Frontal cortex (tissue), 4 donors: ENCODE data around the gene TBXAS1. TPM values are rescaled to one million over a fixed set of nuclear protein-coding genes. Genes with fewer than 3 reads are reported as not detected.

Experiments used
- DNase-seq, 2 donors: peaks; one replicate each; pipeline ENCODE4 v3.0.0; 2012; ENCODE audit warnings: low spot score in 2 of 2
- FAIRE-seq: peaks from 2 replicates; lab custom pipeline; 2012; peaks lifted over from hg19 to GRCh38; lab: Jason Lieb, UNC
- total RNA-seq: library from RNA; depleted of rRNA; stranded (reverse); fragments of >200 nt; gene quantifications from one replicate; pipeline ENCODE4 v1.2.3, GENCODE V29; 2014
- donor health status: control.
- donor health status: control.
- donor health status: control.

Gene TBXAS1
- total RNA-seq, 1 donor from 2014 or later: 2.9 TPM

- FAIRE-seq (no peak), DNase-seq (no peak)
Observed at GRCh38 chr7:139852482-139852845, 23.4 kb downstream of the TBXAS1 start.

DNA sequence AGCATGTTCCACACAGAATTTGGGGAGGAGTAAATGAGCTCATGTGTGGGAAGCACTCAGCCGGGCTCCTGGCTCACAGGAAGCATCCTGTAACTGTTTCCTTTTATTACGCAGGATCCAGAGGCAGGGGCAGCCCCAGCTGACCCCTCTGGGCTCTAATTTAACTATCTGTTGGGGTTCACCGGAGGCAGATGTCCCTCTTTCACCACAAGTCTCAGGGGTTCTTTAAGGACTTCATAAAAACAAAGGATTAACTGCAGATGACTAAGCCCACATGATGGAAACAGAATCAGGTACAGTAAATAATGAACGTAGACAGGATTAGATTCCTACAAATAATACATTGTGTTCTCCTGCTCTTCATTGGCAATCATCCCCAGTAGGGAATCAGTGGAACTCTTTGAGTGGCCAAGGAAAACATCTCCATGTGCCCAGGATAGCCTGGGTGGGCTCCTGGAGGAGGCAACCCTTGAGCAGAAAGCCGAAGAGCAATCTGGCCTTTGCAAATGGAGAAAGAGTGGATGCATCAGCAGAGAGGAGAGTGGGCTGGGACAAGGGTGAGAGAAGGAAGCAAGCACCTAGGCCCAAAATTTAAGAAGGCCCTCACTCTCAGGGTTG, 24.6 kb downstream of the TBXAS1 start:
- FAIRE-seq (no peak), DNase-seq (no peak)

DNA sequence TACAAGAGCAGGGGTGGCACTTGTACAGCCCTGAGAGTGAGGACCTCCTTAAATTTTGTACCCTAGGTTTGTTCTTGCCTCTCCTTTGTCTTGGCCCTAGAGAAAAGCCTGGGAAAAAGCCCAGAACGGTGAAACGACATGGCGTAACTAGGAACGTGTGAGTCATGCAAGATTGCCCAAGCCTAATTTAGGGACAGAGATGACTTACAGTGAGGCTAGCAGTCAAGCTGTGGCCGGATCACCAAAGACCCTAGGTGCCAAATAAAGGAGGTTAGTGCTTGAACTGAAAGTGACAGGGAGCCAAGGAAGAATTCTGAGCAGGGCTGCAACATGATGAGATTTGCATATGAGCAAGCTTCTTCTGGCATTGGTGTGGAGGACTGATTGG, 25.1 kb downstream of the TBXAS1 start:
- no peak for FAIRE-seq
- no peak for DNase-seq

DNA sequence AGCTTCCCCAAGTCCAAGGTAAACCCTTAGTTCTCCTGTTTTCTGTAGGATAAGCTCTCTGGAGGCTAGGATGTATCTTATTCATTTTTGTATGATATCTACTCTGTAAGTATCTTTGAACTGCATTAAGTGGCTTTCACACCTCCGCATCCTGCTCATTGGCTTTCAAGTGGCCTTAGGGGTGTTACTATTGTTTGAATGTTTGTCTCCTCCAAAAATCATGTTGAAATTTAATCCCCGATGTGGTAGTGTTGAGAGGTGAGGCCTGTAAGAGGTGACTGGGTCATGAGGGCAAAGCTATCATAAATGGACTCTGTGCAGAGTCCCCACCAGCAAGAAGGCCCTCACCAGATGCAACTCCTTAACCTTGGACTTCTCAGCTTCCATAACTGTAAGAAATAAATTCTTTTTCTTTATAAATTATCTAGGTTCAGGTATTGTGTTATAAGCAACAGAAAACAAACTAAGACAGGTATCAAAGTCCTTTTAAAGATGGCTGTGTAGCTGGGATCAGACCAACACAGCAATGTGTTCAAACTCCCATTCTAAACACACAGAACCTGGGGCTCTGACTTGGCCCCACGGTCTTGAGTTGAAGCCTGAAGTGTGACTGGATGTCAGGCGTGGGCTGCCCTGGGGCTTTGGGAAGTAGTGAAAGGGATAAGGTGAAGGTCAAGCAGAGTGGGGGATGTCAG, 25.9 kb downstream of the TBXAS1 start:
- FAIRE-seq: no peak
- no peak for DNase-seq

GRCh38 chr7:139855498-139856270, 26.6 kb downstream of the TBXAS1 start:
- no peak for DNase-seq
- FAIRE-seq: no peak

GRCh38 chr7:139857791-139858190, 28.7 kb downstream of the TBXAS1 start:
- FAIRE-seq: no peak

DNA sequence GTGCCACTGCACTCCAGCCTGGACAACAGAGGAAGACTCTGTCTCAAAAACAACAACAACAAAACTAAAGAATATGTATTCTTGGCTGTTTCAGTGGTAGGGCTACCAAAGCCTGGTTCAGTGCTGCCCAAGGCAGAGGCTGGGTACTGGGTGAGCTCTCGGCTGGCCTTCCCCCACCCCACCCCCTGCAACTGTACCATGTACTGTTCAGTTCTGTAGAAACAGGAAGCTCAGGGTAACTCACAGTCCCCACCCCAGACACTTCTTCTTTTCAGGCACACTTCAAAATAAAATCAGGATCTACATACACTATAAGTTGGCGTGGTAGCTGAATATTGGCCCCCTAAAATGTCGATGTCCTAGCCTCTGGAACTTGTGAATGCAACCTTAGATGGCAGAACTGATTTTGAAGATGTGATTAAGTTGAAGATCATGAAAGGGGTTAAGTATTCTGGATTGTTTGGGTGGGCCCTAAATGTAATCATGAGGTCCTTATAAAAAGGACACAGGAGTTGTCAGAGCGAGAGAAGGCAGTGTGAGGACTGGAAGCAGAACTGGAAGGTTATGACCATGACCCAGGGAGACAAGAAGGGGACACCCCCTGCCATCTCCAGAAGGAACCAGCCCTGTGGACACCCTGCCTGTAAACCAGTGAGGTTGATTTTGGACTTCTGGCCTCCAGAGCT, 31.2 kb downstream of the TBXAS1 start:
- FAIRE-seq (no peak), DNase-seq (no peak)

More at GRCh38 chr7:139857791-139858190, 28.7 kb downstream of the TBXAS1 start:
- no peak for DNase-seq

- no peak for DNase-seq
- no peak for FAIRE-seq
Observed at GRCh38 chr7:139861803-139862202, 32.7 kb downstream of the TBXAS1 start.

DNA sequence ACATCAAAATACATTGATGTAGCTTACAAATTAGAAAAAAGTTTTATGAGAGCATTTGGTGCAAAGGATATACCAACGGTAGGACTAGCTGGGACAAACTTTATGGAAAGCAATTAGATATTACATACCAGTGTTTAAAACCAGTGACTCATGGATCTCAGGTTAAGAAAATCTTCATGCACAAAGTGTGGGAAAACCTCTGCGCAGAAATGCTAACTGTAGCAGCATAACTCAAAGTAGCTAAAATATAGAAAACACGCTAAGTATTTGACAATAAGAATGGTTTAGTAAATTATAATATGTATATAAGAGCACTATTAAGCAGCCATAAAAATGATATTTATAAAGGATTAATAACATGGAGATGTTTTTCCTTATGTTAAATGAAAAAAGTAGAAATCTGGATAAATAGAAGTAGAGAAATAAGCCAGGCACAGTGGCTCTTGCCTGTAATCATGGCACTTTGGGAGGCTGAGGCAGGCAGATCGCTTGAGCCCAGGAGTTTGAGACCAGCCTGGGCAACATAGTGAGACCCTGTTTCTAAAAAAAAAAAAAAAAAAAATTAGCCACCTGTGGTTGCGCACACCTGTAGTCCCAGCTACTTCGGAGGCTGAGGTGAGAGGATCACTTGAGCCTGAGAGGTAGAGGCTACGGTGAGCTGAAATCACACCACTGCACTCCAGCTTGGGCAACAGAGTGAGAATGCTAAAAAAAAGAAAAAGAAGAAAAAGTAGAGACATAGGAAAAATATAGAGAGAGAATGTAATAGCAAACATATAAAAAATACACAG, 37.2 kb downstream of the TBXAS1 start:
- no peak for FAIRE-seq
- DNase-seq: no peak

GRCh38 chr7:139867847-139868246, 38.8 kb downstream of the TBXAS1 start:
- DNase-seq (no peak), FAIRE-seq (no peak)

- DNase-seq (no peak), FAIRE-seq (no peak)
Observed at GRCh38 chr7:139869886-139870285, 40.8 kb downstream of the TBXAS1 start.

DNA sequence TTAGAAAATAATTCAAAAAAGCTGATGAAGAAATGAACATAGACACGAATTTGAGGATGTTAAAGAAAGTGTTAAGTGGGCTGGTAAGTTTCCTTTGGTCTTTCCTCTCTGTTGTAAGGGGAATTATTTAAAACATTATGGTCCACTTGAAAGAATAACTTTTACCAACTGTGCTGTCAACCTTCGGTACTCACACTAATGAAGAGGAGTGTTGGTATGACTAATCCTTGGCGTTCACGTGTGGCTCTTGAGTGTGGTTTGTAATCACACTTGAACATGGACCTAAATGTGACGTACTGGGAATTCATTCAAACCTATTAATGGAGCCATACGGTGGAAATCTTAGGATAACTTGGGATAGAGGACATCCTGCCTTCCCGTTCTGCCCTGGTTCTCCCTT, 41.3 kb downstream of the TBXAS1 start:
- no peak for FAIRE-seq
- no peak for DNase-seq

DNA sequence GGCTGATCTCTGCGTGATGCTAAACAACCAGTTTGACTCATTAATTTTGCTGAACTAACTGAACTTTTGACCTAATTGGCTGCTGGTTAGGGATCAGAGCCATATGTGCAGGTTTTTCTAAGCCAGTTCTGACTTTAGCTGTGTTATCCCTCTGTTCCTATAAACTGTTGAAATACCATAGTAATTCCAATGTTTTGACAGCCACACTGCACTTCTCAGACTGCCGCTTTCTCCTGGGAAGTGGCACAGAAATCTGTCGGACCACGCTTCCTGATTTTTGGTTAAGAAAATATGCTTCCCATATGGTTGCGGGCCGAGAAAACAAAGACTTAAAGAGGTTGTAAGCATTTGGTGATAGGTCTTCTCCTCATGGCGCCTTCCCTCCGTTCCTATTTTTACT, 42.3 kb downstream of the TBXAS1 start:
- FAIRE-seq: no peak
- DNase-seq: no peak

DNA sequence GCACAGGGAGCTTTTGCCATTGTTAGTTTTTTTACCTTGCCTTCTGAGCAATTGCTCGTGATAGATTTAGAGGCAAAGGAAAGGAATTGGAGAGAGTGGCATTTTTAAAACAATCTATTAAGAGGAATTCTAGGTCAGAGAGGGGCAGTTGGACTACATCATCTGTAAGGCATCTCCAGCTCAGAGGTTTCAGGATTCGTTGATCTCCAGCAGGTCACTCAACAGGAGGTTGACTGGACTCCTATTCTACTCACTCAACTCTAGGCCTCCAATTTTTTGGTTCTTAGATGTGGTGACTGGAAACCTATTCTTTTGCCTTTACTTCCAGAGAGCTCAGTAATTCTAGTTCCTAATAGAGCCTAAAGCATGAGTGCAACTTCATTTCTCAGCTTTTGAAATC, 42.8 kb downstream of the TBXAS1 start:
- FAIRE-seq (no peak), DNase-seq (no peak)

GRCh38 chr7:139873593-139874301, 44.7 kb downstream of the TBXAS1 start:
- FAIRE-seq: no peak
- DNase-seq: no peak

GRCh38 chr7:139874302-139874629, 45.2 kb downstream of the TBXAS1 start:
- DNase-seq (no peak), FAIRE-seq (no peak)

- no peak for FAIRE-seq
Observed at GRCh38 chr7:139875821-139876241, 46.8 kb downstream of the TBXAS1 start.

DNA sequence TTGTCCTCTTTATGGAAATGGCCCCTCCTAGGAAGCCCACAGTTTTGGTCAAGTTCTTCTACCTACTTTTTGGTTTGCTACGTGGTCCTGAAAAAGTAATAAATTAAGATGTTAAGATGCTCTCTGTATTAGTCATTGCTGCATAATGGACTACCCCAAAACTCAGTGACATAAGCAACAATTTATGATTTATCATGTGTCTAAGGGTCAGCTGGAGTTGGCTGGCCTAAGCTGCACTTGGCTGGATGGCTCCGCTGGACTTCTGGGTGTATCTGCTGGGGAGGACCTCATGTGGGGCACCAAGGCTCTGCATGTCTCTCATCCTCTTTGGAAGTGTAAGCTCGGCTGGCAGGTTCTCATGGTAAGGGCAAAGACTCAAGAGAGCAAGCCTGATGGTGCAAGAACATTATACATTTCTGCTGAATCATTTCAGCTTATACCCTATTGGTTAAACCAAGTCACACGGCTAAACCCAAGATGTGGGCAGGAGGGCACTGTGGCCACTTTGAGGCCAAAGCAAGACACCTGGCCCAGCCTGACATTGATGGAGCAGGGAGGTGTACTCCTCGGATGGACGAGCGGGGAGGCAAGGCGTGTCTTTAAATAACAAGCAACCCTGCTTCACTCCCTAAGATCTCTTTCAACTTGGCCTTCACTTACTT, 47.7 kb downstream of the TBXAS1 start:
- DNase-seq (no peak), FAIRE-seq (no peak)

More at GRCh38 chr7:139875821-139876241, 46.8 kb downstream of the TBXAS1 start:
- DNase-seq: no peak

GRCh38 chr7:139883814-139884213, 54.8 kb downstream of the TBXAS1 start:
- no peak for FAIRE-seq
- no peak for DNase-seq
